ENCODE data around the gene TBX6. TPM values are rescaled to one million over a fixed set of nuclear protein-coding genes. Genes with fewer than 3 reads are reported as not detected.
"Not testable (repeated sequence)": the region's sequence is repeated elsewhere in the genome, so short reads cannot be mapped to it uniquely, and the experiment has no call there.

Gene TBX6
- total RNA-seq, 1 experiment from 2014 or later = 5.1 TPM

DNA sequence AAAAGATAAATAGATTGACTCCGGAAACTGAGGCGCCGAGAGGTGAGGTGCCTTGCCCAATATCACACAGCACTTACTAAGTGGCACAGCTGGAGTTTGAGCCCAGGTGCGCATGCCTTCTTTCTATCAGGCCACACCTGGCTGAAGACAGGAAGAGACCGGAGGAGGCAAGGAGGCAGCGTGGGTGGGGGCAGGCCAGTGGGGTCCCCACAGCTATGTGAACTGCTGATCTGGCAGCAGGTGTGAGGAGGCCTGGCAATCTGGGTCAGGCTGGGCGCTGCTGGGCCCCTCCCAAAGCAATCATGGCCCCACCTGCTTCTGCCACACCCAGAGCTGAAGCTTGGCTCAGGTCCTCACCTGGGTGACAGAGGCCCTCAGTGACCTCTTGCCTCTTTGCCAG, 23.5 kb upstream of the TBX6 start (continued):
- TF ChIP-seq, protein P1, sequence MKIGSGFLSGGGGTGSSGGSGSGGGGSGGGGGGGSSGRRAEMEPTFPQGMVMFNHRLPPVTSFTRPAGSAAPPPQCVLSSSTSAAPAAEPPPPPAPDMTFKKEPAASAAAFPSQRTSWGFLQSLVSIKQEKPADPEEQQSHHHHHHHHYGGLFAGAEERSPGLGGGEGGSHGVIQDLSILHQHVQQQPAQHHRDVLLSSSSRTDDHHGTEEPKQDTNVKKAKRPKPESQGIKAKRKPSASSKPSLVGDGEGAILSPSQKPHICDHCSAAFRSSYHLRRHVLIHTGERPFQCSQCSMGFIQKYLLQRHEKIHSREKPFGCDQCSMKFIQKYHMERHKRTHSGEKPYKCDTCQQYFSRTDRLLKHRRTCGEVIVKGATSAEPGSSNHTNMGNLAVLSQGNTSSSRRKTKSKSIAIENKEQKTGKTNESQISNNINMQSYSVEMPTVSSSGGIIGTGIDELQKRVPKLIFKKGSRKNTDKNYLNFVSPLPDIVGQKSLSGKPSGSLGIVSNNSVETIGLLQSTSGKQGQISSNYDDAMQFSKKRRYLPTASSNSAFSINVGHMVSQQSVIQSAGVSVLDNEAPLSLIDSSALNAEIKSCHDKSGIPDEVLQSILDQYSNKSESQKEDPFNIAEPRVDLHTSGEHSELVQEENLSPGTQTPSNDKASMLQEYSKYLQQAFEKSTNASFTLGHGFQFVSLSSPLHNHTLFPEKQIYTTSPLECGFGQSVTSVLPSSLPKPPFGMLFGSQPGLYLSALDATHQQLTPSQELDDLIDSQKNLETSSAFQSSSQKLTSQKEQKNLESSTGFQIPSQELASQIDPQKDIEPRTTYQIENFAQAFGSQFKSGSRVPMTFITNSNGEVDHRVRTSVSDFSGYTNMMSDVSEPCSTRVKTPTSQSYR (CRISPR knock-in tag; IDR thresholded peaks at IDR 0.05) = no peak

GRCh38 chr16:30114833-30115232, 23.1 kb upstream of the TBX6 start:
- not testable (repeated sequence) for H3K4me3 Mint-ChIP-seq; H3K27ac Mint-ChIP-seq; DNase-seq (ENCODE audit: low spot score); H3K36me3 Mint-ChIP-seq; H3K4me1 Mint-ChIP-seq; H3K9me3 Mint-ChIP-seq; ATAC-seq; H3K27me3 Mint-ChIP-seq (ENCODE audit: low read depth)
- 0 out of 2 replicates have a peak, but pooled peaks have one; percentile 37 for TF ChIP-seq ZNF121 (CRISPR knock-in tag; IDR thresholded peaks at IDR 0.05)
- ChIA-PET CTCF (interaction anchor here (1.2 to 6.9 kb wide), 2 partner anchors 24 to 501 kb away, joined by 4 to 129 read pairs; partner anchors contain the start of gene TBX6), POLR2A (interaction anchor here (0.6 kb wide), 1 partner anchor 1161 kb away, joined by 4 read pairs; no protein-coding TSS in a partner anchor)

GRCh38 chr16:30114411-30114810, 22.7 kb upstream of the TBX6 start:
- Mint-ChIP-seq H3K4me1 (peaks cover 3% of the 10 kb centered on the region), H3K27me3 (ENCODE audit: low read depth) (no peaks in the 10 kb centered on the region), H3K4me3 (no peak overlapping the region), H3K36me3 (peaks cover 2% of the 10 kb centered on the region; the same call in 1 of the 2 replicates), H3K9me3 (no peaks in the 10 kb centered on the region), H3K27ac (no peak overlapping the region)
- no peak for ATAC-seq
- ChIA-PET POLR2A (interaction anchor here (0.6 to 0.9 kb wide), 2 partner anchors 22 to 1161 kb away, joined by 3 to 4 read pairs; partner anchors contain the start of gene TBX6), CTCF (interaction anchor here (1.2 to 6.9 kb wide), 3 partner anchors 12 to 501 kb away, joined by 4 to 129 read pairs (median 33); partner anchors contain the start of gene TBX6)
- DNase-seq (ENCODE audit: low spot score) = no peak
- TF ChIP-seq SOX15 (CRISPR knock-in tag; IDR thresholded peaks at IDR 0.05) (no peak), TP53 (CRISPR knock-in tag; IDR thresholded peaks at IDR 0.05) (no peak), PRRX2 (CRISPR knock-in tag; IDR thresholded peaks at IDR 0.05) (no peak), ZNF425 (CRISPR knock-in tag; conservative IDR thresholded peaks at IDR 0.05) (no peak)
- TF ChIP-seq, protein P2, sequence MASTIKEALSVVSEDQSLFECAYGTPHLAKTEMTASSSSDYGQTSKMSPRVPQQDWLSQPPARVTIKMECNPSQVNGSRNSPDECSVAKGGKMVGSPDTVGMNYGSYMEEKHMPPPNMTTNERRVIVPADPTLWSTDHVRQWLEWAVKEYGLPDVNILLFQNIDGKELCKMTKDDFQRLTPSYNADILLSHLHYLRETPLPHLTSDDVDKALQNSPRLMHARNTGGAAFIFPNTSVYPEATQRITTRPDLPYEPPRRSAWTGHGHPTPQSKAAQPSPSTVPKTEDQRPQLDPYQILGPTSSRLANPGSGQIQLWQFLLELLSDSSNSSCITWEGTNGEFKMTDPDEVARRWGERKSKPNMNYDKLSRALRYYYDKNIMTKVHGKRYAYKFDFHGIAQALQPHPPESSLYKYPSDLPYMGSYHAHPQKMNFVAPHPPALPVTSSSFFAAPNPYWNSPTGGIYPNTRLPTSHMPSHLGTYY (CRISPR knock-in tag; IDR thresholded peaks at IDR 0.05) = no peak

- ATAC-seq (no peak), DNase-seq (ENCODE audit: low spot score) (no peak)
- no peak overlapping the region for H3K27ac Mint-ChIP-seq
- H3K4me3 Mint-ChIP-seq = no peak overlapping the region
- ChIA-PET CTCF (interaction anchor here (0.6 to 6.9 kb wide), 8 partner anchors 11 to 316 kb away, joined by 3 to 129 read pairs (median 16); partner anchors contain the start of genes CORO1A, DCTPP1, TBX6 and ZNF48), POLR2A (interaction anchor here (0.9 kb wide), 1 partner anchor 22 kb away, joined by 3 read pairs; the partner anchor contains the start of gene TBX6)
- no peaks in the 10 kb centered on the region for H3K9me3 Mint-ChIP-seq
- peaks cover 3% of the 10 kb centered on the region for H3K4me1 Mint-ChIP-seq
- H3K36me3 Mint-ChIP-seq = no peaks in the 10 kb centered on the region; the same call in 1 of the 2 replicates
- no peaks in the 10 kb centered on the region for H3K27me3 Mint-ChIP-seq (ENCODE audit: low read depth)
- no peak for TF ChIP-seq KAT7 (CRISPR knock-in tag; IDR thresholded peaks at IDR 0.05; ENCODE audit: borderline replicate concordance)
- TF ChIP-seq RELA (CRISPR knock-in tag; IDR thresholded peaks at IDR 0.05; ENCODE audit: borderline replicate concordance) = no peak
- TF ChIP-seq, protein P3, sequence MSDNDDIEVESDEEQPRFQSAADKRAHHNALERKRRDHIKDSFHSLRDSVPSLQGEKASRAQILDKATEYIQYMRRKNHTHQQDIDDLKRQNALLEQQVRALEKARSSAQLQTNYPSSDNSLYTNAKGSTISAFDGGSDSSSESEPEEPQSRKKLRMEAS (CRISPR knock-in tag; IDR thresholded peaks at IDR 0.05) = no peak
- TF ChIP-seq MXD4 (CRISPR knock-in tag; IDR thresholded peaks at IDR 0.05; ENCODE audit: borderline replicate concordance) = no peak
- TF ChIP-seq MYBL2 (CRISPR knock-in tag; IDR thresholded peaks at IDR 0.05) = no peak
- TF ChIP-seq, protein P4, sequence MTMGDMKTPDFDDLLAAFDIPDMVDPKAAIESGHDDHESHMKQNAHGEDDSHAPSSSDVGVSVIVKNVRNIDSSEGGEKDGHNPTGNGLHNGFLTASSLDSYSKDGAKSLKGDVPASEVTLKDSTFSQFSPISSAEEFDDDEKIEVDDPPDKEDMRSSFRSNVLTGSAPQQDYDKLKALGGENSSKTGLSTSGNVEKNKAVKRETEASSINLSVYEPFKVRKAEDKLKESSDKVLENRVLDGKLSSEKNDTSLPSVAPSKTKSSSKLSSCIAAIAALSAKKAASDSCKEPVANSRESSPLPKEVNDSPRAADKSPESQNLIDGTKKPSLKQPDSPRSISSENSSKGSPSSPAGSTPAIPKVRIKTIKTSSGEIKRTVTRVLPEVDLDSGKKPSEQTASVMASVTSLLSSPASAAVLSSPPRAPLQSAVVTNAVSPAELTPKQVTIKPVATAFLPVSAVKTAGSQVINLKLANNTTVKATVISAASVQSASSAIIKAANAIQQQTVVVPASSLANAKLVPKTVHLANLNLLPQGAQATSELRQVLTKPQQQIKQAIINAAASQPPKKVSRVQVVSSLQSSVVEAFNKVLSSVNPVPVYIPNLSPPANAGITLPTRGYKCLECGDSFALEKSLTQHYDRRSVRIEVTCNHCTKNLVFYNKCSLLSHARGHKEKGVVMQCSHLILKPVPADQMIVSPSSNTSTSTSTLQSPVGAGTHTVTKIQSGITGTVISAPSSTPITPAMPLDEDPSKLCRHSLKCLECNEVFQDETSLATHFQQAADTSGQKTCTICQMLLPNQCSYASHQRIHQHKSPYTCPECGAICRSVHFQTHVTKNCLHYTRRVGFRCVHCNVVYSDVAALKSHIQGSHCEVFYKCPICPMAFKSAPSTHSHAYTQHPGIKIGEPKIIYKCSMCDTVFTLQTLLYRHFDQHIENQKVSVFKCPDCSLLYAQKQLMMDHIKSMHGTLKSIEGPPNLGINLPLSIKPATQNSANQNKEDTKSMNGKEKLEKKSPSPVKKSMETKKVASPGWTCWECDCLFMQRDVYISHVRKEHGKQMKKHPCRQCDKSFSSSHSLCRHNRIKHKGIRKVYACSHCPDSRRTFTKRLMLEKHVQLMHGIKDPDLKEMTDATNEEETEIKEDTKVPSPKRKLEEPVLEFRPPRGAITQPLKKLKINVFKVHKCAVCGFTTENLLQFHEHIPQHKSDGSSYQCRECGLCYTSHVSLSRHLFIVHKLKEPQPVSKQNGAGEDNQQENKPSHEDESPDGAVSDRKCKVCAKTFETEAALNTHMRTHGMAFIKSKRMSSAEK (CRISPR knock-in tag; IDR thresholded peaks at IDR 0.05; ENCODE audit: borderline replicate concordance) = no peak
- no peak for TF ChIP-seq GRHL2 (CRISPR knock-in tag; IDR thresholded peaks at IDR 0.05; ENCODE audit: insufficient replicate concordance, severe bottlenecking)
- TF ChIP-seq CREM (CRISPR knock-in tag; IDR thresholded peaks at IDR 0.05) = no peak
- TF ChIP-seq, protein P5, sequence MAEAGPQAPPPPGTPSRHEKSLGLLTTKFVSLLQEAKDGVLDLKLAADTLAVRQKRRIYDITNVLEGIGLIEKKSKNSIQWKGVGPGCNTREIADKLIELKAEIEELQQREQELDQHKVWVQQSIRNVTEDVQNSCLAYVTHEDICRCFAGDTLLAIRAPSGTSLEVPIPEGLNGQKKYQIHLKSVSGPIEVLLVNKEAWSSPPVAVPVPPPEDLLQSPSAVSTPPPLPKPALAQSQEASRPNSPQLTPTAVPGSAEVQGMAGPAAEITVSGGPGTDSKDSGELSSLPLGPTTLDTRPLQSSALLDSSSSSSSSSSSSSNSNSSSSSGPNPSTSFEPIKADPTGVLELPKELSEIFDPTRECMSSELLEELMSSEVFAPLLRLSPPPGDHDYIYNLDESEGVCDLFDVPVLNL (CRISPR knock-in tag; IDR thresholded peaks at IDR 0.05; ENCODE audit: borderline replicate concordance, low read depth) = no peak
These were observed 22.1 kb upstream of the TBX6 start for GRCh38 chr16:30113711-30114333.

Measured in WTC11 (cell line).